ENCODE results near the gene ABHD16A. TPM values are rescaled to one million over a fixed set of nuclear protein-coding genes. Genes with fewer than 3 reads are reported as not detected.

ABHD16A gene
- total and polyA plus RNA-seq, 10 of the 15 experiments (the other 5 are each of a cell fraction or from before 2014, with no cell fraction given) = 7.5 to 43.0 (median 32.9) TPM

- TF ChIP-seq RCOR1 (conservative IDR thresholded peaks at IDR 0.05; ENCODE audit: low read depth, low read length) (no peak), RELB (IDR thresholded peaks at IDR 0.05; ENCODE audit: low read depth) (peak; percentile 78; the same call in 1 of the 2 replicates), BCLAF1 (IDR thresholded peaks at IDR 0.05) (peak; percentile 88), MLLT1 (IDR thresholded peaks at IDR 0.05) (peak; percentile 96), IRF5 (IDR thresholded peaks at IDR 0.05; ENCODE audit: borderline replicate concordance) (no peak), FOS (IDR thresholded peaks at IDR 0.05; ENCODE audit: borderline replicate concordance, extremely low read depth, insufficient read length) (no peak), CTCF (IDR thresholded peaks at IDR 0.05 in 2 of 3, conservative IDR thresholded peaks at IDR 0.05 in 1 of 3; ENCODE audit: control insufficient read depth in 2 of 3, extremely low read depth in 1 of 3, insufficient read depth in 1 of 3, low read depth in 3 of 3, low read length in 3 of 3) (0 out of 6 replicates have a peak, but pooled peaks of 1 of the 3 experiments have one; percentile 11), HDGF (IDR thresholded peaks at IDR 0.05) (no peak), SMAD5 (IDR thresholded peaks at IDR 0.05; ENCODE audit: low read depth) (no peak), MAX (IDR thresholded peaks at IDR 0.05; ENCODE audit: low read depth, low read length) (no peak; the same call in none of the 2 replicates), ZNF274 (IDR thresholded peaks at IDR 0.05; ENCODE audit: insufficient read depth, insufficient read length) (no peak), ZNF24 (IDR thresholded peaks at IDR 0.05) (0 out of 2 replicates have a peak, but pooled peaks have one; percentile 22), USF1 (IDR thresholded peaks at IDR 0.05; ENCODE audit: borderline replicate concordance, extremely low read length, insufficient read depth, low read depth, low read length) (no peak), ELK1 (IDR thresholded peaks at IDR 0.05; ENCODE audit: low read depth, low read length) (peak; percentile 33; the same call in 1 of the 2 replicates), TCF3 (IDR thresholded peaks at IDR 0.05; ENCODE audit: borderline replicate concordance, insufficient read depth, low read depth, low read length) (no peak)
Measured at GRCh38 chr6:31702819-31703716, at the start of gene ABHD16A (continued).
